Stimulated activated CD4-positive, alpha-beta T cell treated with anti-CD3 and anti-CD28 coated beads, Interleukin-15, amount 100 ng/mL, for 24 hours (primary cell): ENCODE results near the gene NTM.

ENCODE experiments used
- DNase-seq: peaks from one replicate; pipeline ENCODE4 v3.0.0-alpha.2; 2020

NTM gene

DNA sequence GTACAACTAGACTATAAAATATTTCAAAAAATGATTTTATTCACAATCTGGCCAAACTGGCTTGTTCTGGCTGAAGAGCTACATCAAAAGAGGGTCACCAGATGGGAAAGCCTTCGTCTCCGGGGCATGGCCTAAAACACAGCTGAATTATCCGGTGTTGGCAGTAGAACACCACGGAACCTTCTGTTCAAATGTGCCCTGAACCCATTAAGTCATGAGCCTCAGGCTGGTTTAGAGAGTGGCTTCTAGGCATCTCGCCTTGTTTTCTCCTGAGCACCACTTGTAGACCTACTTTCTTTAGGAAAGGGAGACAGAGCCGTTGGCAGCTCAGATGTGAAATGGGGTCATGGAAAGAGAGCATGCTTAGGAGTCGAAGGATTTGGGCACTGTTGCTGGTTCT is 890.2 kb downstream of the NTM start:
- DNase-seq = no peak

DNA sequence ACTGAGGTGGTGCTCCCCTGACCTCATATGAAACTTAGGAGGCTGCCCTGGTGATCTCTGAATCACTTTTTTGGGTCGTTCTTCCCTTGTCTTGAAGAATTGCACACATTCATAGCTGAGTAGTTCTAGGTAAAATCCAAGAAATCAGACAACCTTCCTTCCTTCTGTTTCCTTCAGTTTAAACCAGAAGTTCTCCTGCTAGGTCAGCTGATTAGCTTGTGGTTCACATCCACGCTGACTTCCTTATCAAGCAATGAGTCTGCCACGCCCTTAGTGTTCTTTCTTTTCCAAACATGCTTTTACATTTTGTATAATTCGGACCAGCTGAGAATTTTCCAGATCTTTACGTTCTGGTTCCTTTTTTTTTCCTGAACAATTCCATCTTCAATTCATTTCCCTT is 892.8 kb downstream of the NTM start:
- DNase-seq = no peak

DNA sequence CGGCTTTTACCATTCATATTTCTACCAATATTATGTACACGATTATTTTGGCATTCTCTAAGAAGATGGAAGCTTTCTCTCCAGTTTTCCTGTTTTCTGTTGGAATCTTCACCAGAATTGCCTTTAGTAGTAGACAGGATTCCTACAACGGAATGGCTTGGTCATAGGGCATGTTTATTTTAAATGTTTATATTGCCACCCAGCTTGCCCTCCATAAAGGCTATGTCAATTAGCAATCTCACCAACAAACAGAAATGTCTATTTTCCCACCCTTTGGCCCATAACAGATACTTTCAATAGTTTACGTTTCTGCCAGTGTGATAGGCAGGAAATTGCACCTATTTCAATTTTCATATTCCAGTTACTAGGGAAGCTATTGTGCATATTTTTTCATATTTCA is 893.5 kb downstream of the NTM start:
- DNase-seq = no peak

DNA sequence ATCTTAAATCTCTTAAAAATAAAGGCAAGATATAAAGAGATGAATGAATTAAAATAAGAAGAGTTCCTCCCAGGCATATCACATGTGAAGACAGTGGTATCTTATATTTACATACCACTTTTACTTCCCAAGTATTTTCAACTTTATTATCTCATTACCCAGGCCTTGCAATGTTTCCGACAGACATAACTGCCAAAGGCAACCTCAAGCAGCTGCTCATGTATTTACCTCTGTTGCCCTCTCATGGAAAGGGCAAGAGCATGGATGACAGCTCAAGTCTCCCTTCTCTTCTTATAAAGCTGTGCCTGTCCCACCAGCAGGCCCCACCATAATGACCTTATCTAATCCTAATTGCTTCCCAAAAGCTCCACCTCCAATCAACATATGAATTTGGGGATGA is 894.2 kb downstream of the NTM start:
- DNase-seq = no peak

DNA sequence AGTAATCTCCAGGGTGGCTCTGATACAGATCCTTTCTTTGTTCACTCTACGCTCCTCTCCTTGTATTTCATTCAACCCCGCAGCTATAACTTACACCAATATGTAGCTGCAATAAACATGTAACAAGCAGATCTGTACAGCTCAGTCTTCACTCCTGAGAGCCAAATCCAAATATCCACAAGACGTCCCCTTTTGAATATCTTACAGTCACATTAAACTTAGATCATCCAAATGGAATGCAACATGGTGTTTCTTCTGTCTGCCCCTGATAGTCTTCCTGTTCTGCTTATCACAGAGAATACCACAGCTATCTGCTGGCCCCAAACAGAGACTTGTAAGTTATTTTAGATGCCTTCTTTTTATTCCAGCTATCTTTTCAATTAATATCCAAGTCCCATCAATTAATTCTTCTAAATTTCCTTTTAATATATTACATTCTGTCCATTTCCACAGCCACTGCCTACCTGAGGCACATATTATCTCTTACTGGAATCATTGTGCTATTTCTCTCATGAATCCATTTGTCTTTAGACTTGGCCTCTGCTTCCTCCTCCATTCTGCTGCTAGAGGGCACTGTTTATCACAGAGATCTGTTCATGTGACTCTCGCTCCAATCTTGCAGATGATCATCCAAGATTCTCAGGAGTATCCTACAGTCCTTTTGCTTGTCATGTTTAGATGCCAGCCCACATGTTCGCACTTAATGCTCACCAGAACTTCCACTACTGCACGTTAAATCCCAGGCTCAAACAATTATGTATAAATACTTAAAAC is 908.6 kb downstream of the NTM start:
- DNase-seq = no peak

DNA sequence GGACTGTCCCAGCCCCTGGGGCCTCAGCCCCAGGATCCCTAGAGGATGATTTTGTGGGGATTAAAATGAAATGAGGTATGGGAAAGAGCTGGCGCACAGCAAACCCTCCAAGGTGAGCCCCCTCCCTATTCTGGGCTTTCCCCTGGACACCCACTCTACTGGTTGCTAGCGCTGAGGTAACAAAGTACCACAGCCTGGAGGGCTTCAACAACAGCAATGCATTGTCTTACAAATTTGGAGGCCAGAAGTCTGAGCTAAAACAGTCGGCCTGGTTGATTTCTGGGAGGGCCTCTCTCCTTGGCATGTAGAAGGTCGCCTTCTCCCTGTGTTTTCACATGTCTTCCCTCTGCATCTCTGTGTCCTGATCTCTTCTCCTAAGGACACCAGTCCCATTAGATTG is 913.6 kb downstream of the NTM start:
- DNase-seq = no peak

DNA sequence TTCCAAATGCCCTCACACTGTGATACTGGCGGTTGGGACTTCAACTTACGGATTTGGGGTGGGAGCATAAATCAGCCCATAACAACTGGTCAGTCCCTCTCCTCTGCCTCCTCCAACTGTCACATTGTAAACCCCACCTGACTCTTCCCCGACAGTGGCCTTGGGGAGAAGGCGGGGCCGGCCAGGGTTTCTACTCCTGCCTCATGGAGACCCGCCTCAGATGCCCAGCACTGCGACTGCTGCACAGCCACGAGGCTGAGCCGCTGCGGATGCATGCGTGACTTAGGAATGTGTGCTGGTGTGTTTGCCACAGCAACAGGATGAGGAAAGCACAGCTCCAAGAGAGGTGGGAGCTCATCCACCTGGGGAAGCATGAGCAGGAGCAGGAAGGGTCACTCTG is 914.2 kb downstream of the NTM start:
- no peak for DNase-seq

DNA sequence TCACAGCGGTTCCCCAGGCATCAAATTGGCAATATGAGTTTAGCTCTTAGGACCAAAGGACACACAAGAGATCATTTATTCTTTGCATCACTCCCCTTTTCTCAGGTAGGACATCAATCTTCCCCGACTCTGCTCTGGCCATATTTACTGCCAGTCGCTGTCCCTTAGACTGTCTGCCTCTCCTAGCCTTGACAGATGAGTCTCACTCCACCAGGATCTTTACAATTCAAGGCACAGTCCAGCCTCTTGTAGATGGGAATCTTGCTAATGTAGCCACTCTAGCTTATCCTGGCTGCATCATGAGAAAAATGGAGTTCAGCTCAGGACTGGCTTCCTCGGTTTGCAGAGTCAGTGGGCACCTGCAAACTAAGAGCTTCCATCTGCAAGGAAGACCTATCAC is 915.2 kb downstream of the NTM start:
- DNase-seq = no peak

DNA sequence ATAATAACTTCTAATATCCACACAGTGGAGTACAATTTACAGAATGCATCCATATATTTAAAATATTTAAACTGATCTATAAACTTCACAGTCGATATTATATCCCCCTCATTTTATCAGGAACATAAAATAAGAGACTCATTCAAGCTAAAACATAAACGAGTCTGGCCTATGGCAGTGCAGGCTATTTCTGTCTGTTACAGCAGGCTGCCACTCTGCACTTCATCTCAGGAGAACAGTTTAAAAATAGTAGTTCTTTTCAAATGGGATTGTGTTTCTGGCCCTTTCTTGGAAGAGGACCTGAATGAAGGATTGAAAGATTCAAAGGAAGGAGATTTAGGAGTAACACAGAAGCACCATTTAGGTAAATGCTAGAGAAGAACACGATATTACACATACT is 915.7 kb downstream of the NTM start:
- DNase-seq = no peak

DNA sequence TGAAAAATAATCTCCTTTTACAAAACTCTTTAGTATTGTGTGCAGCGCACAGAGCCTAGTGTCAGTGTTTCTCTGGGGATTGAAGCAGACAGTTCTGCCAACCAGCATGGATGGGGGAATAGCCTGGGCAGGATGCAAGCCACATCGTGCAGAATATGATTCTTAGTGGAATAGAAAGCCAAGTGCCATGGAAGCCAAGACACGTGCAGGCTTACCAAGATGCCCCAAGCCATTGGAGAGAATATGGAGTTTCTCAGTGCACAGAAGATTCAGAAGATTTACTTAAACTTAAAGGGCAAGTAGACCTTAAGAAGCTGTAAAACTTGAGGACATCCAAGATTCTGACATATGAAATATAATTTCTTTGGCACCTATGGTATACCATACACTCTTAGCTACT is 917.6 kb downstream of the NTM start:
- DNase-seq = no peak

DNA sequence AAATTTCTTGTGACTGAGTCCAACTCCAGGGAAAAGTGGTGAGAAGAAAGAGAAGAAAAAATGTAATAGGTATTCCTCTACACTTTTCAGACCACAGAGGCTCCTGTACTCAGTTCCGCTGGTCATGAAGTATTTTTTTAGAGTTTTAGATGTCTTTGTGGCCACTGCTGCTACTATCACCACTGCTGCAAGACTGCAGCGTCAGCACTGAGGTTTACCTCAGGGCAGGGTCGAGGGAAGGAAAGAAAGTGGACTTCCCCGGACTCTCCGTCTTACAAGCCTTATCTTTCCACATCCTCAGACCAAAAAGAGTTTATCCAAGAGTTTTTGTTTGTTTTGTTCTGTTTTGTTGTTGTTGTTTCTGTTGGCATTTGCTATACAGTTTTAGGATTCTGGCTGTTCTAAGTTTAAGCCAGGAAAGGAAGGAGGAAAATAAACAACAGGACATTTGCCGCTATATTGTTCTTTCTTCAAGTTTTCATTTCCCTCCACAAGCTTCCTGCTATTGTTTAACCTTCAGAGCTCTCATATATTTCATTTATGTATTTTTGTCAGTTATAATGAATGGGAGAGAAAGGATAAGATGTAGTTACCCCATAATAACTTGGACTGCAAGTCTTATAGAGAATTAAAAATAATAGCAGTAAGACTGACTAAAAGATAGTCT is 919.3 kb downstream of the NTM start:
- no peak for DNase-seq

DNA sequence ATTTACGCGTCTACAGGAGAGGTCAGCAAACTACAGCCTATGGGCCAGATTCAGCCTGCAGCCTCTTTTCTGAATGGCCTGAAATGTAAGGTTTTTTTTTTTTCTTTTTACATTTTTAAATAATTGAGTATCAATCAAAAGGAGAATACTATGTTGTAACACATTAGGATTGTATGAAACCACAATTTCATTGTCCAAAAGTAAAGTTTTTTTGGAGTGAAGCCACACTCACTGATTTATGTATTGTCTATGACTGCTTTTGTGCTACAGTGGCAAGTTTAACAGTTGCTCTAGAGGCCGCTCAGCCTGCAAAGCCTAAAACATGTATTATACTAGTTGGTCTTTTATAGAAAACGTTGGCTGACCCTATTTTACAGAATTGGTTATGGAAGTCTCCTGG is 923.2 kb downstream of the NTM start:
- DNase-seq = no peak

DNA sequence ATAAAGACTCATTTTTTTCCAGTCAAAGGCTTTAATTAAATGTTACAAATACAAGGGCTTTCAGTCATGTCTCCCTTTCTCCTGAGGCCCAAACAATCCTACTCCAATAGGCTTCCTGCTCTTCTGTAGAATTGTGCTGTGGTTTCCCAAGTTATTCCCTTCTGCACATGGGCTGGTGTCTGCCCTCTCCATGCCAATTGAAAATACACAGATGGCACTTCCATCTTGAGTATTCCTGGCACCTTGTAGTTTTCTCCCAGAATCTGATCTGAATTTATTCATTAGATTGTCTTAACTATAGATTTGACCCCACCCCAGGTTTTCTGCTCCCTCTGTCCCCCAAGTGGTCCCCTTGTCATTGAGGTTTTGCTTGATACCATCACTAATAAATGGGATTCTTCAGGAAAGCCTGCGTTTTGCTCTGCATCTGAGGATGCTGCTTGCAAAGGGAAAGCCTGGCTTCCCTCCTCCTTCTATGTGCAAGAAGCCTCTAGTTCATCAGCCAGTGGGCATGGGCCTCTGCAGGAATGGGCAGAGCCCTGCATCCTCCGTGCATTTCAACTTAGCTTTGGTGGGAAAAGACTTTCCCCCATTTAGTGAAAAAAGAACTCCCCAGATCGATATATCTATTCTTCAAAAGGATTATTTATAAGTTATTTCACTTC is 926.7 kb downstream of the NTM start:
- DNase-seq = no peak

DNA sequence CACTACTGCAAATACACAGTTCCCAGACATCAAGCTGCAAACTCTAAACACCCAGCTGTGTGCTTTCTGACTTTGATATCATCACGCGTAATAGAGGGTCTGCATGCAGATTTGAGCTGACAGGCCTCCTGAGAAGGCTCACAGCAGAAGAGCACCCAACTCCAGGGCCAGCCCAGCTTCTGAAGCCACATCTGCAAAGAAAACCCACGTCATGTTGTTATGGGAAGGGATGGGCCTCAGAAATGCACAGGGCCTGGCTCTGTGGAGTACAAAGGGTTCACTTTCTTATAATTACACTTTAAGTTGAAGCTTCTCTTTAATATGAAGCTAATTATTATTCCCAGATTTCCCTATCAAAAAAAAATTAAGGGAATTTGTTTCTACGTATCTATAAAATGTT is 927.9 kb downstream of the NTM start:
- no peak for DNase-seq

DNA sequence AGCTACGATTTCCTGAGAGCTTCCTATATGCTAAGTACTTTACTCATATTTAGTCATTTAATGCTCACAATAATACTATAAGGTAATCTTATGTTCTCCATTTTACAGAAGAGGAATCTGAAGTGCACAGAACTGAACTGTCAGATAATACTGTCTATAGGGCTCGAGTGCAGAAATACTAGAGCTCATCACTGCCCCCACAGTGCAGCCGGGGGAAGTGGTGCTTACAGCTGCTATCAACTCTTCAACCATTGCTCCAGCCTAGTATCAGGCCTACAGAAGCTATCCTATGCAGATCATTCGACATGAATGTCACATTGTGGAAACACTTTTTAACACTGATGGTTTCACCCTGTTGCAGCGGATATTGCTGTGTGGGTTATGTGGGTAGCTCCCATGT is 929.9 kb downstream of the NTM start:
- no peak for DNase-seq

DNA sequence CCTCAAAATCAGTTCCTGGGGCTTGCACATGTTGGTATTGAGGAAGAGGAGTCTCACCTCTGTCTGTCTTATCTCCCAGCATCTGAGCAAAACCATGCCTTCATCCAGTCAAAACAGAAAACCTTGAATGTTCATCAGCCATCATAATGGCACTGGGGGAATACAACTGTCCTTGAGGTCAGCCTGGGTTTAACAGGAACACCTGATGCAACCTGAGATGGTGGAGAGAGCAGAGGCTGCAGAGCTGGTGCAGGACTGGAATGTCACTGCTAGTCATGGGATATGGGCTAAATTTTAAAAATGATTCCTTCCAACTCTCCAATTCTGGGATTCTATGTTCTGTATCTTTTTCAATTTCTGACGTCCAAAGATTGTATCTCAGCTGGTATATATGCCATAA is 931.0 kb downstream of the NTM start:
- no peak for DNase-seq

DNA sequence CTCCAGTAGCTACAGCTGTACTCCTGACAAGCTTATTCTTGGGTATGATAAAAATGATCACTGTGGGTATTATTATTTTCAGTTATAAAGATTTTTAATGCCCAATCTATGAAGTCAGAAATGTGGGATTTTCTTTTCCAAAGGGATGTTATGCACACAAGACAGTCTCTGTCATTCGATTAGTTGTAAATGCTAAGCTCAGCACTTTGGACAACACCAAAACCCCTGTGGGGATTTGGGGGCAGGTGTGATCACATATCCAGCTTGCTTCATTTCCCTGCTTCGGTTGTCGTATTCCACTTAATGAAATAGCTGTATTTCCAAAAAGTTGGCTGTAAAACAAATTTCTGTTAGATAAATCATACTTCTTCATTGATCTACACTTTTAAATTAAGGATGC is 931.5 kb downstream of the NTM start:
- DNase-seq = no peak

DNA sequence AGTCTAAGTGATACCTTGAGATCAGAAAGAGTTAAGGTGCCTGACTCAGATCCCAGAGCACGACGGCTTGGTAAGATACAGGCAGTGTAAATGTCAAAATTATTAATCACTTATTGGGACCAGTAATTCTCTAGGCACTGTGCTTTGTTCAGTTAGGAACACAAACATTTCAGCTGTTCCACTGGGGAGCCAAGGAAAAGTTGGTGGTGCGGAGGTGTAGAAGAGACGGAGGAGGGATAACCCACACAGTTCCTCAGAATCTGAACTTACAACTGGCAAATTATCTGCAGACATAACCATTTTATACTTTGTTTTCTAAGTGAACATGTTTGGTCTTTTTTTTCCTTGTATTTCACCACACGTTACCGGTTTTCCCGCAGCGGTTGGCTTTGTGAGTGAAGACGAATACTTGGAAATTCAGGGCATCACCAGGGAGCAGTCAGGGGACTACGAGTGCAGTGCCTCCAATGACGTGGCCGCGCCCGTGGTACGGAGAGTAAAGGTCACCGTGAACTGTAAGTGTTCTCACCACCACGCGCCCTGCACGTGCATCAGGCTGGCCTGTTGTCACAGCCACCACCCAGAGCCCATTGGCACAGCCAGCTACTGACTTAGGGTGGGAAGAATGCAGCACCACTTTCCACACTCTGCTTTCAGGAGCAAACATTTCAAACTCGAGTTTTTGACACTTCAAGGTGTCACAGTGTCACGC is 937.0 kb downstream of the NTM start:
- DNase-seq = no peak

DNA sequence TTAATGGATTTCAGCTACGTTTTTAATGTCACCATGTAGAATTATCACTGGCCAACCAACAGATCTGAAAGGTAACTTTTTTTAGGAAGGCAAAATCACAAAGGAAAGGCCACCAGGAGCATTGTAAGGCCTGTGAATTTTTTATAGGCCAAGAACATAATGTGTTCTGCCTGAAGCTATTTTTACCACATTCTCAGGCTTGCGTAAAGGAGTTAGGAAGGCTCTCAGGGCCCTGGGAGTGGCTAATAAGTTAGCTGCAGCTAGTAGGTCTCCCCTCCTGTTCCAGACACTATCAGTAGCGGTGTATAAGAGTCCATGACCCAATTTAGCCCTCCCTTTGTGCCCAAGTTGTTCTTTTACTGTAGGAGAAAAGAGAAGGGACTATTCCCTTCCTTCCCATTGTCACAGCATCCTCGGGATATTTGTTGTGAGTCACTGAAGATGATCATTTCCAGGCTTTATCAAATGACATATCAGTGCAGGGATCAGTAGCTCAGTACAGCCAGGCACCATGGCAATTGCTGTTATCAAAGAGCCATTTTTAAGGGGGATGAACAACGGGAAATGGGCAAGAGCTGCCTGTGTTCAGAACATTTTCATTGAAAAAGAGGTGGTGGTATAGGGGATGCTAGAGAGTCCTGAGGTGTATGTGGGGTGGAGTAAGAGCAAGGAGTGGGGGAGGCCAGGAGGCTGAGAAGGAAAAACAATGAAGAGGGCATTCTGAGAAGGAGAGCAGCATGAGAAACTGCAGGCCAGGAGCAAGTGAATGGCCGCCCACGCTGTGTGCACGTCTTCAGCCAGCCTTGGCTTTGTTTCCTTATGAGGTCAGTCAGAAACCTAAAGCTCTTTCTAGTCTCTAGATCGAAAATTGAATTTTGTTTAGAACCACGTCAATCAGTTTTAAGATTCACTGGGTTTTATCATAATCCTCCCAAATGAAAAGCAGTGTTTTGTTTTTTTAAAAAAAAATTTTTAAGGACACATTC is 940.3 kb downstream of the NTM start:
- DNase-seq = no peak

DNA sequence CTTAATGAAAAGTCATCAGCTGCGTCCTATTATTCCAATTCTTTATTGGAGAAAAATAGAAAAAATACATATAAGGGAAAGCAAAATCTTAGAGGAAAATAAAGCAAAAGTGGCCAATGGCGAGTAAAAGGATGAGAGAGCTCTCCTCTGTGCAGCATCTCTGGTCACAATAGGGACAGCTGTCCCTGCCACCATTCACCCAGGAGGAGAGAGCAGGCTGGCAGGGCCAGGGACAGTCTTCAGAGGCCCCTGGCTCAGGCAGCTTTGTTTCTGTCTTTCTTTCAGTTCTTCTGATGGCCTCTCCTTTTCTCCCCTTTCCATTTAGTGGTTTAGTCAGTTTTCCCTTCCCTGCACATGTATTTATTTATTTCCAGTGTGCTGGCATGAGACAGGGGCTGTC is 941.3 kb downstream of the NTM start:
- DNase-seq = no peak

DNA sequence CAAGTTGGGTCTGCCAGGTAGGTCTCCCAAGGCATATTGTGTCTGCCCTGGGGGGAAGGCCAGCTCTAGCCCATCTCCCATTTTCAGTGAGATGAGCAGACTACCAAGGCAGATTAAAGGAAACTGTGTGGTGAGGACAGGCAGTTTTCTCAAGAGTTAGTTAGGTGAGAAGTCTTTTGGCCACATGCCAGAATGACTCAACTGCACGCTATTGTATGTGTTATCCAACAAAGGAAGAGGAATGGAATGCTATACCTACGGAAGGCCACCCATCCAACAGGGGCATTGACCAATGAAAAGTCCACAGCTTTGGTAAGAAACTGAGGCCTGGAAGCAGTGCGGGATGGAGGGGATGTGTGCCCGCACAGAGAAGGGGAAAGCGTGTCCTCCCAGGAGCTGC is 941.7 kb downstream of the NTM start:
- DNase-seq = no peak

DNA sequence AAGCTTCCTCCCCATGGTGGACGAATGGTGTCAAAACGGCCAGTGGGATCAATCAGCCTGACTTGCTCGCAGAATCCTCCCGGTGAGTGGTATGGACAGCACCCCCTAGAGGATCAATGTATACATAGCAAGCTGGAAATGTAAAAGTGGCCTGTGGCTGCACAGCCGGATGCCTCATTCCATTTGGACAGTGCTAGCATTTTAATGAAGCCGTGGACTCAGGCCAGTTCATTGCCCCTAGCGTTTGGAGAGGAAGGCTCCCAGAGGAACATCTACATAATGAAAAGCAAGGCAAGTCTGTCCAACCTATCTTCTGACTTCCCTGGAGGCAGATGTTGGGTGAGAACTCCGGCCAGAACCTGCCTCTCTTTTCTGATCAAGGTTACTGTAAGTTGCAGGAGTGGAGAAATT is 942.3 kb downstream of the NTM start:
- DNase-seq = no peak
